NCI-H1694 treated with DMSO at 0.1 percent for 48 hours (cell line): Measurements from ENCODE around the gene FKBP9.
"Not testable (repeated sequence)": the region's sequence is repeated elsewhere in the genome, so short reads cannot be mapped to it uniquely, and the experiment has no call there.

ENCODE experiments used
- DNase-seq: peaks from one replicate; lab custom pipeline; 2025; lab: John Stamatoyannopoulos, UW

The FKBP9 gene

GRCh38 chr7:33005193-33005592 is 48.0 kb downstream of the FKBP9 start:
- not testable (repeated sequence) for DNase-seq

- DNase-seq = not testable (repeated sequence)
Measured at GRCh38 chr7:33005690-33006089, 48.5 kb downstream of the FKBP9 start.

GRCh38 chr7:33009734-33010133 is 52.5 kb downstream of the FKBP9 start:
- no peak for DNase-seq

GRCh38 chr7:33012364-33012763 is 55.1 kb downstream of the FKBP9 start:
- DNase-seq = no peak

GRCh38 chr7:33024189-33024757 is 67.0 kb downstream of the FKBP9 start:
- no peak for DNase-seq

- no peak for DNase-seq
Measured at GRCh38 chr7:33035776-33036175, 78.5 kb downstream of the FKBP9 start.

GRCh38 chr7:33038639-33039038 is 81.4 kb downstream of the FKBP9 start:
- no peak for DNase-seq

GRCh38 chr7:33039257-33039902 is 82.1 kb downstream of the FKBP9 start:
- no peak for DNase-seq

GRCh38 chr7:33039903-33040292 is 82.7 kb downstream of the FKBP9 start:
- DNase-seq = no peak

GRCh38 chr7:33040803-33041516 is 83.7 kb downstream of the FKBP9 start:
- DNase-seq = no peak

GRCh38 chr7:33041631-33042428 is 84.6 kb downstream of the FKBP9 start:
- DNase-seq = no peak

GRCh38 chr7:33043501-33044400 is 86.5 kb downstream of the FKBP9 start:
- DNase-seq = no peak

- no peak for DNase-seq
Measured at GRCh38 chr7:33044401-33044718, 87.1 kb downstream of the FKBP9 start.

- no peak for DNase-seq
Measured at GRCh38 chr7:33044986-33045385, 87.7 kb downstream of the FKBP9 start.

GRCh38 chr7:33048257-33048656 is 91.0 kb downstream of the FKBP9 start:
- DNase-seq = no peak

GRCh38 chr7:33048704-33049103 is 91.5 kb downstream of the FKBP9 start:
- DNase-seq = no peak

GRCh38 chr7:33050535-33051318 is 93.5 kb downstream of the FKBP9 start:
- peak; percentile 80 for DNase-seq

GRCh38 chr7:33053721-33054120 is 96.5 kb downstream of the FKBP9 start:
- no peak for DNase-seq

- DNase-seq = no peak
Measured at GRCh38 chr7:33054261-33054964, 97.2 kb downstream of the FKBP9 start.

- DNase-seq = no peak
Measured at GRCh38 chr7:33055158-33055557, 97.9 kb downstream of the FKBP9 start.
